ENCODE data around the gene UBE2J2.

GRCh38 chr1:1274299-1274930 is 761 bp upstream of the UBE2J2 start:
- TF ChIP-seq CTCF (IDR thresholded peaks at IDR 0.05), result no peak
- TF ChIP-seq POLR2A (IDR thresholded peaks at IDR 0.05), result no peak
- TF ChIP-seq POLR2AphosphoS5 (IDR thresholded peaks at IDR 0.05; ENCODE audit: insufficient read depth in 1 of 2, low read depth in 1 of 2), result no peak
